Measurements from ENCODE around the gene C1orf141. TPM values are rescaled to one million over a fixed set of nuclear protein-coding genes. Genes with fewer than 3 reads are reported as not detected.
"Not testable (repeated sequence)": the region's sequence is repeated elsewhere in the genome, so short reads cannot be mapped to it uniquely, and the experiment has no call there.

The C1orf141 gene
- total RNA-seq, 1 donor from 2014 or later: not detected

DNA sequence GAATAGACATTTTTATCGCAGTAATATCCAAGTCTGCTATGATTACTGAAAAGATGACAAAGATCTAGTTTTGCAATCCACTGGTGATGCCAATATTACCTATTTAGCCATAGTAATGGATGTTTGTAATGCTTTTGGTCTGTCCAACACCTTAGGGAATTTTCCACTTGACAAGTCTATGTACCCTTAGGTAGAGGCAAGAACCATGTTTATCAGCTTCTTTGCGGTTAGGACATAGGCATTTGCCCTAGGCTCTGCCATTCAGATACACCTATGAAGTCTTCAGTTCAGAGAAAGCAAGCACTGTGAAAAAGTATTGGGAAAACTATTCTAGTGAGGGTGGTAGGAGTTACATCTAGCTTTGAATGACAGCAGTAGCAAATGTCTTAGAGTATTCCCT lies 40.6 kb downstream of the C1orf141 start:
- intact Hi-C loops (cut with micrococcal nuclease): no loop called here

DNA sequence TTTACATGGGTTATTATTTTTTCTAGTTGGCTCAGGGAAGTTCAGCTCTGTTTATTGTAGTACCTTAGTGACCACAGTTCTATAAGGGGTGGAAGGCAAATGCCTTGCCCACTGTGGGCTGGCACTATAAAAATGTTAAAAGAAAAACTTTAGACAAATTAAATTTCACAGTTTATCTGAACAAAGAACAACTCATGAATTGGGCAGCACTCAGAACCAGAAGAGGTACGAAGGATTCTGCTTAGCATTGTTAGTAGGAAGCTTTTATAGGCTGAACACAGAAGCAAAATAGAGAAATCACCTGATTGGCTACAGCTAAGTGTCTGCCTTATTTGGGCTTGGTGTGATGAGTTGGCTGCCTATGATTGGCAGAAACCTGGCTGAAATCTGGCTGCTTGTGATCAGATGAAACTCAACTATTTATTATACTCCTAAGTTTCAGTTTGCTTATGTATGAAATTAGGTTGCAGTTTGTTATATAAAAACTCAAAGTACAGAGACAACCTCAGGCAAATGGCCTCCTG lies 45.0 kb downstream of the C1orf141 start:
- intact Hi-C loops (cut with micrococcal nuclease): no loop called here

DNA sequence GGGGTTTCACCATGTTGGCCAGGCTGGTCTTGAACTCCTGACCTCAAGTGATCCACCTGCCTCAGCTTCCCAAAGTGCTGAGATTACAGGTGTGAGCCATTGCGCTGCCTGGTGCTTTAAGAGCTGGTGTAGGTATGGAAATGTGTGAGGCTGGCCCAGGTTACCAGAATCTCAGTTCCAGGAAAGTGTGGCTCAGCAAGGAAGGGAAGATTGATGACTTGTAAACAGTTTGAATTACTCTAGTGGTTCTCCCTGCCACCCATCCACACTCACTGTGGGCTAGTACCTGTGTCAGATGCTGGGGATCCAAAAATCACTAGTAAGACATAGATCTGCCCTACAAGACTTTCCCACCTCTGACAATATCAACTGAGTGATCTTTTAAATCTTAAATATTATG lies 46.3 kb downstream of the C1orf141 start:
- intact Hi-C loops (cut with micrococcal nuclease): no loop called here

DNA sequence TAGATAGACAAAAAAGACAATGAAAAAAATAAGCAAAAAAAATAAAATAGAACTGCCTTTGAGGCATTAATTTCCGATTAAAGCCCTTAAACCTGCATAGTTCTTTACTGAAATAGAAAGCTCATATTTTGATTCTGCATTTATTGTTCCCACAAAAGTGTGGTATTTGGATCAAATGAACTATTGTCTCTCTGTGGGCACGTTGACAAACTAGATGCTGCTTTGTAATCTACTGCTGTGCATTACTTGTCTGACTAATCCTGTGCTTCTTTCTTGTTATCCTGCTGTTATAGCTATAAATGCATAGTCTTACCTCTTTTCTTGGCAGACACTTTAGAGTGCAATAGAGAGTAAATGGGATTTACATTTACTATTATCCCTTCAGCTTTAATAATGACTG lies 49.4 kb downstream of the C1orf141 start:
- intact Hi-C loops (cut with micrococcal nuclease): no loop called here

DNA sequence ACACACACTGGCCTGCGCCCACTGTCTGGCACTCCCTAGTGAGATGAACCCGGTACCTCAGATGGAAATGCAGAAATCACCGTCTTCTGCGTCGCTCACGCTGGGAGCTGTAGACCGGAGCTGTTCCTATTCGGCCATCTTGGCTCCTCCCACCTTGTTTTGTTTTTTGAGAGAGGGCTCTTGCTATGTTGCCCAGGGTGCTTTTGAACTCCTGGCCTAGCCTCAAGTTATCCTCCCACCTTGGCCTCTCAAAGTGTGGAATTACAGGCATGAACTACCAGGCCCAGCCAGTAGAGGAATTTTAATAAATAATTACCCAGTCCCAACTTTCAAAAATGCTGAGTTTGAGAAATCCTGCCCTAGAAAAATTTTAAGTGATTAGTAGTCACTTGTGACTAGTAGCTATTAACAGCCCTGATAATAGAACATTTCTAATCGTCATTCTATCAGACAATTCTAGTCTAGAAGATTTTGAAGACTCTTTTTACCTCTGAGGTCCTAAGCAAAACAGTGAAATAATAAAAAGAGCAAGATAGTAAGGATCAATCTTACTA lies 49.9 kb downstream of the C1orf141 start:
- intact Hi-C loops (cut with micrococcal nuclease): no loop called here

DNA sequence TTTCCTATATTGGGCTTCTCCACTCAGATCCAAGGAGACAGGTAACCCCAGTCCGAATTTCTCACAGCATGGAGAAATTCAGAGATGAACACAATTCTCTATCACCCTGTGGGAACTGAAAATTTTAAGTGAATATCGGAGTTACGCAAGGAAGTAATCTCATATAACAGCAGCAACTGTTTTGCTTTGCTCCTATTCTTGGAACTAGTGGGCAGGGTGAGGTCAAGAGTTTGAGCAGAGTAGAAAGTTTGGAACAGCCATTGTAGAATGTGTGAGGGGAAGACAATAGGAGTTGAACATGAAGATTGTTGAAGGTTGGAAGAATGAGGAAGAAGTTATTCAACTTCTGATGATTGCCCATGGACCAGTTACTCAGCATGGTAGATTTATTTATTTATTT lies 56.5 kb downstream of the C1orf141 start:
- intact Hi-C loops (cut with micrococcal nuclease): no loop called here

DNA sequence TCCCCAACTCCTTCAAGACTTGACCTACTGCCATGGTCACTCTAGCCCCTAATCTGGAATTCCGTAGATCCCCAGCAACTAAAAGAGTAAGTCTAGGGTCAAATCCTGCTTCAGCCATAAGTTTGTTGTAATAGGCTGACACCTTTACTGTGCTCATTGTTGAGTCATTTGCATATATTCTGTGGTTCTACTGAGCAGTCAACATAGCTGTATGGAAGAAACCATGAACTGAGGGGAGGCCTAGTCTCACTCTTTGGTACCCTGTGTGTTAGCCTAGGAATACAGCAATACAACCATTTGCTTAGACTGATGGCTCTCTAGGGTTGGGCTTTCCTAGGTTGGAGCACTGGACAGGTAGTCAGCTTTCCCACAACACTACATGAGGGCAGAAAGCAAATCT lies 57.2 kb downstream of the C1orf141 start:
- intact Hi-C loops (cut with micrococcal nuclease): no loop called here

DNA sequence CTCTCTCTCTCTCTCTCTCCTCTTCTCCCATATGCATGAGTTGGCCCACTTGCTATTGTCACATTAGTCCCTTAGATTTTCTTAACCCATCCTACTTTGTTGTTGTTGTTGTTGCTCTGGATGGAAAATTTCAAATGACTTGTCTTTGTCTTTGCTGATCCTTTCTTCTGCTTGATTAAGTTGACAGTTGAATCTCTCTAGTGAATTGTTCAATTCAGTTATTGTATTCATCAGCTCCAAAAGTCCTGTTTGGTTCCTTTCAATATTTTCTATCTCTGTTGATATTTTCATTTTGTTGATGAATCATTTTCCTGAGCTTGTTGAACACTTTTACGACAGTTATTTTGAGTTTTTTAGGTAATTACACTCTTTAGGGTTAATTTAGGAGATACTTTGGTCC lies 62.0 kb downstream of the C1orf141 start:
- intact Hi-C loops (cut with micrococcal nuclease): no loop called here

DNA sequence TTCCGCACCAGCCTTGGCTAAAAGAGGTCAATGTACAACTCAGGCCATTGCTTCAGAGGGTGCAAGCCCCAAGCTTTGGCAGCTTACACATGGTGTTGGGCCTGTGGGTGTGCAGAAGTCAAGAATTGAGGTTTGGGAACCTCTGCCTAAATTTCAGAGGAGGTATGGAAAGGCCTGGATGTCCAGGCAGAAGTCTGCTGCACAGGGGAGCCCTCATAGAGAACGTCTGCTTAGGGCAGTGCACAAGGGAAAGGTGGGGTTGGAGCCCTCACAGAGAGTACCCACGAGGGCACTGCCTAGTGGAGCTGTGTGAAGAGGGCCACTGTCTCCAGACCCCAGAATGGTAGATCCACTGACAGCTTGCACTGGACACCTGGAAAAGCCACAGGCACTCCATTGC lies 67.1 kb downstream of the C1orf141 start:
- intact Hi-C loops (cut with micrococcal nuclease): not testable (repeated sequence)

DNA sequence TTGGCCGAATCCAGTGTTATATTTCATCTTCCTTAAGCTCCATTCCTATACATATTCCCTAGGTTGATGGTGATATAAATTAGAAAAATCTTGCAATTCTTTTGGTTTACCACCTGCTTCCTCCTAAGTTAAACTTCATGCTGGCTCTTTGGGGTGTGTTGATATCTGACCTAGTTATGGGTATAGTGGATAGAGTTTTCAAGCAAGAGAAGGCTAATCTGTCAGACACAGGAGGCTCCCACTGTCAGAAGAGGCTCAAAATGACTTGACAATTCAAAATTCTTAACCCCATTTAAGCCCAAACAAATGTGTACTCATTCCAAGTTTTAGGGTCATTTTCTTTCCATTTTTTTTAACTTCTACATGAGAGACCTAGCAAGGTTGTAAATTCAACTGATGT lies 72.4 kb downstream of the C1orf141 start:
- intact Hi-C loops (cut with micrococcal nuclease): no loop called here

DNA sequence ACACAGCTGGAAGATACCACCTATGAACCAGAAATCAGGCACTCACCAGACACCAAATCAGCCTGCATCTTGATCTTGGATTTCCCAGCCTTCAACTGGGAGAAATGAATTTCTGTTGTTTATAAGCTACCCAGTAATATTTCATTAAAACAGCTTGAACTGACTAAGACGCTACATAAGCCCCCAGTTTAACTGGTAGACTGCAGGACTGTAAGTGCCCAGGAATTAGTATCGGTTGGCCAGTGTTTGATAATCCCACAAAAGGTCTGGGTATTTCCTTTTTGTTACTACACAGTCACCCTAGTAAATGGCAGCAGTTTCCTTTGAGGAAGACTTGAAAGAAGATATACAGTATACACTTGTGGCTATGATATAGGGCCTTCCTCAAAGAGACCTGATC lies 73.5 kb downstream of the C1orf141 start:
- intact Hi-C loops (cut with micrococcal nuclease): no loop called here

DNA sequence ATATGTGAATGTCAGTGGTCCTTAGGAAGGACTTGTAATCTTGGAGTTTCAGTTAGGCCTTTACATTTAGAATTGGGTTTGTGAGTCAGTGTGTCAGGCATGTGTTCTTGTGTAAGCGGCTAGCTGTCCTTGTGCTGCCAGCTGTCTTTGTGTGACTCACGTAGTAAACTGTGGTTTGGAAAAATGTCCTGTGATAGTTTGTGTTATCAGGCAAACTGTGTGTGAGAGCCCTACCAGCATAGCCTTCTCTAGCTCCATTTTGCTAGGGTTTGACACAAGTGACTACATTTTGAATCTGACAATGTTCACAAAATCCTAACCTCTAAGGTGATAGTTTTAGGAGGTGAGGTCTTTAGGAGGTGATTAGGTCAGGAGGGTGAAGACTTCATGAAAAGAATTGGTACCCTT lies 74.0 kb downstream of the C1orf141 start:
- intact Hi-C loops (cut with micrococcal nuclease): no loop called here

DNA sequence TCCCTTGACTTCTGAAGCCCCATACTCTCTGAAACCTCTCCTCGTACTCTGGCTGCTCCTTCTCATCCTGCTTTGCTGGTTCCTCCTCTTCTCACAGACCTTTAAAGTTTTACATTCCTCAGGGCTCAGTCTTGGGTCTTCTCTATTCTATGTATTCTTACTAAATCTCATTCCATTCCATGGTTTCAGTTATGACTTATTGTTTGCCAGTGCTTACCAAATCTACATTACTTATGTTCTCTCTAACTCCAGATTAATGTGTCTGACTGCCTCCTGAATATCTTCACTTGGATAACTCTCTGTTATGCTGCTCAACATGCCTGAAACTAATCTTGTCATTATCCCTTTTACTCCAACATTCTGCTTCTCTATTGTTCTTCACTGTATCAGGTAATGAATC lies 75.4 kb downstream of the C1orf141 start:
- intact Hi-C loops (cut with micrococcal nuclease): no loop called here

DNA sequence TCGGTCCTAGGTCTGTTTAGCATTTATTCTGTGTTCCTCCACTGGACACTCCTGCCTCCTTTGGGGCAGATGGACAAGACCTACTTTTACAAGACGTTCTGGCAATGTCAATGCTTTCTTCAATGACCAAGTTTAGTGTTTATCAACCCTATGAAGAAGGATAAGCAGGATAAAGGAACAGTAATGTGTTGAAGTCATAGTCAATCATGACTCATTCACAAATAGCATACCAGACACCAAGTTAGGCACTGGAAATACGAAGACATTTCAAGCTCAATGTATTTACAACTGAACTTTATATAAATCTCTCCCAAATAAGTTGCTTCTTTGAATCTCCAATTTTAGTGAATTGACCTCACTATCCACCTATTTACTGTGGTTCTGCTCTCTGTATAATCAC lies 76.0 kb downstream of the C1orf141 start:
- intact Hi-C loops (cut with micrococcal nuclease): no loop called here

DNA sequence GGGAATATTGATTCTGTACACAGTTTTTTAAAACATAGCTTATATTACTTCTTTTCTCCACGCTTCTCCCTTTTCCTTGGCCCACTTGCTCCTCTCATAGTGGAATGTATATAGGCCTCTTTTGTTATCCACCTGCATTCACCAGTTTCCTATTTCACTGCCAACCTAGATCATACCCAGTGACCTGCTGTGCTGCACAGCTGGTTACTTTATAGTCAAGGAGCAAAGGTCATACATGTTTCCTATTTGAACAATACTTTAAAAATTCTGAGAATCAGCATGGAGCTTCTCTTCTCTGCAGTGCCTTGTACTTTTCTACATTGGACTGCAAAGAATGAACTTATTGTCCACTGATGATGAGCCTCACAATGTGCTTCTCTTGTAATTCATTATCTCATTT lies 76.5 kb downstream of the C1orf141 start:
- intact Hi-C loops (cut with micrococcal nuclease): no loop called here

DNA sequence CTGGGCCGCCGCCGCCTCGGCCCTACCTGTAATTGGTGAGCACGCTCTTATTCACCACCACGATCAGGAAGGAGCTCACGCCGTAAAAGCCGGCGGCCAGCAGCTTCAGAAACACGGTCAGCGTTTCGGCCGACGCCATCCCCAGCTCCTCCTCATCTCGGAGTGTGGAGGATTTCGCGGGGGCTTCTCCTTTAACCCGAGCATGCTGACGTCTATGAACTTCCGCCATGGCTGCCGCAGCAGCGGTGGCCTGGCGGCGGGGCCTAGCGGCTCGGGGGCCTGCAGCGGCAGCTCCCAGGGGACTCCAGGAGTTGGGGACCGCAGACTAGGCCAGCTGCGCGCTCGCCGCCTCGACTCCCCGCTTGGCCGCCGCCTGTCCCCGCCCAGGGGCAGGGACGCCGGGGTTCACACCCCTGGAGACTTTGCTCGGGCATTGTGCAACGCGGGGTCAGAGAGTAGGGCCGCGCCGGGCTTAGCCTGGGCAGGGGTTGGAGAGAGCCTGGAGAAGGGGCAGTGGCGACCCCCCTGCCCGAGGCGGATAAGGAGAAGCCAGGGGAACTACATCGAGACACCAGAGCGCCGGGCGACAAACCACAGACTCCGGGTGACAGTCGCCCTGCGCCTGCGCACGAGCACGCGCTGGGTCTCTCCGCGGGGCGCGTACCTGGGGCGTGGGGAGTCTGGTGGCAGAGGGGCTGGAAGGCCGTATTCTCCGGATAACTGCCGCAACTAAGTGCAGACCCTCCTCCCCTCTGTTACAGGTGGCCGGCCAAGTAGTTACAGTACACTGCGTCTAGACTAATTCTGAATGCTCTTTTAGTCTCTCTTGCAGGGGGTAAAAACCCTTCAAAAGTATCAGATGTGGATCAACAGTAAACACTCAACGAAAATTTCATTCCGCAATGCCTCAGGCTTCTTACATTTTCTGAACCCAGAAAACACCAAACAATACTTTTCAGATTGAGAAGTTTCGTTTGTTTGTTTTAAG lies 80.7 kb downstream of the C1orf141 start, which contains the start of gene SLC35D1:
SLC35D1 (minus strand) TSS at position 364 of the 988 bp plus-strand sequence; CDS start at position 229, 135 bp downstream.
- intact Hi-C loops (cut with micrococcal nuclease): loop anchor here (1.0 to 5.0 kb wide), 10 partner anchors 58 to 633 kb away; partner anchors contain the start of genes IL12RB2 and SERBP1

DNA sequence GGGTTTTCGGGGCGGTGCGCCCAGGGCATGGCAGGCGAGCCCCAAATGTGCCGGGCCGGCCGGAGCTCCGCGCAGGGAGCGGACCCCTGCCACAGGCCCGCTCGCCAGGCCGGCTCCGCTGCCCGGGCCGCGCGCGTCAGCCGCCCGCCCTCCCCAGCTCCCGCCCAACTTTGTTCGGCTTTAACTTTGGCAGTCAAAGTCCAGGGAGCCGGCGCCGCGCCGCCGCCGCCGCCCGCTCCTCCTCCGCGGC lies 81.3 kb downstream of the C1orf141 start:
- intact Hi-C loops (cut with micrococcal nuclease): loop anchor here (1.0 to 5.0 kb wide), 7 partner anchors 94 to 633 kb away; partner anchors contain the start of gene IL12RB2

DNA sequence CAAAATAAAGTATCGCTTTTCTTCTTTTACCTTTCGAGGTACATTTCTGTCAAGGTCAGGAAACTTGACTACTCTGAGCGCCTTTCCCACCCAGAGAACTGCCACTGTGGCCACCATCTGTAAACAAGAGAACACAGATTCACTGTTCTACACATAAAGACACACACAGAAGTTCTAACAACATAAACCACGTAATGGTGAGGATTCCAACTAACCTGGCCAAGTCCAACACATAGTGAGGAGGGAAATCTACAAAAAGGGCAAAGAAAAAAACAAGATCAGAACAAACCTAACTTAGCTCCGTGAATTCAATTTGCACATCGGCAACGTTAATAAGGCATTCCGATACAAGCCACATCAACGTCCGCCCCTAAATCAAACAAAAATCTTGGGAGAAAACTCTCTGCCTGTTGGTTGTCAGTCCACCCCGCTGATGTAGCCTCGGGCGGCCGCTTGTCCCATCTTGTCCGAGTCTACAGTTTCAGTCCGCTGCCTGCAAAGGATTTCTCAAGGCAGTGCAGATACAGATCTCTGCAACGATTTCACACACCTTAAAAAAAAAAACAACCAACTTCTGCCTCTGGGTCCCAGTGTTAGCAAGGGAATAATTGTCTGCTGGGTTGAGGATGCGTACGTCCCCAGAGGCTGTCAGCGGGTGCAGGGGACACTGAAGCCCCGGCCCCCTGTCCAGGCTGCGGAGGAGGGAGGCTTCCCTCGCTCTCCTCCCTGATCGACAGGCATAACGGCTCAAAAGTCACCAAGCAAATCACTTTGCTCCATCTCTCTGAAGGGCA lies 81.8 kb downstream of the C1orf141 start:
- intact Hi-C loops (cut with micrococcal nuclease): loop anchor here (1.0 to 5.0 kb wide), 7 partner anchors 94 to 634 kb away; partner anchors contain the start of gene IL12RB2

DNA sequence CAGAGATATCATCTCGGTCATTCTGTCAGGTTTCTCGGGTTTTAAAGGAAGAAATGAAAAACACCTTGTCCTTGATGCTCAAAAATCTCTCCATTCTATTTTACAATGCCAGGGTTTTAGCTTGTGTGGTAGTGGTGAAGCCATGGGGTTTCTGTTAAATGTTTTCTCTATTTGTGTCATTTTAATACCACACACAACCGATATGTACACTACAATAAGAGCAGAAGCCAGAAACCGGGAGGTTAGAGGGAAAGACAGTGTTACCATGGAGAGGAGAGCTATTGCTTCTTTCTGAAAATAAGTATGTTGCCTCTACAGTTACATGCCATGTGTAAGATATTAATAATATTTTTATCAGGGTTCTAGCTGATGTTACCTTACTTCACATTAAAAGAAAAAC lies 83.6 kb downstream of the C1orf141 start:
- intact Hi-C loops (cut with micrococcal nuclease): loop anchor here (5.0 kb wide), 4 partner anchors 96 to 451 kb away; partner anchors contain the start of gene IL12RB2

DNA sequence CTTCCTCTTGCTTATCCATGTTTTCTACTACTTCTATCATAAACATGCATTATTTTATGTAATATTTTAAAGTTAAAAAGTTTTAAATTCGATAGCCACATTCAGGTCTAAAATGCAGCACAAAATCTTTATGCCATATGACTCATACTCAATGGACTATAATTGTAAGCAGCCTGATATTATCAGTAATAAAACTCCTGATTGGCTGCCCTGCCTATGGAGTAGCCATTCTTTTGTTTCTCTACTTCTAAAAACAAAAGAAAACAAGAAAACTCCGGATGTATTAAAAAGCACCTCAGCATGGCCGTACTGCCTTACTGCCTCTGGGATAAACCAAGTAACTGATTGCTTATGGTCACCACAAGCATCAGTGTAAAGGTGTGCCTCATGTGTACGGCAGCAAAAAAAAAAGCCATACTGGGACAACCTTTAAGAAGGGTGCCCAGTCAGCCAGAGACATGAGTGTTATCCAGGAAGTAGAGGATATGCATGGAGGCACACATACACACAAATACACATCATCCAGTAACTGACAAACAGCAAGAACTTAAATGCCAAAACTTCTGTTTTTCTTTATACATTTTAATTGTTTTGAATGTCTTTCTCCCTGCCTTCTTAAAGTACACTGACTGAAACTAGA lies 90.0 kb downstream of the C1orf141 start:
- intact Hi-C loops (cut with micrococcal nuclease): no loop called here

DNA sequence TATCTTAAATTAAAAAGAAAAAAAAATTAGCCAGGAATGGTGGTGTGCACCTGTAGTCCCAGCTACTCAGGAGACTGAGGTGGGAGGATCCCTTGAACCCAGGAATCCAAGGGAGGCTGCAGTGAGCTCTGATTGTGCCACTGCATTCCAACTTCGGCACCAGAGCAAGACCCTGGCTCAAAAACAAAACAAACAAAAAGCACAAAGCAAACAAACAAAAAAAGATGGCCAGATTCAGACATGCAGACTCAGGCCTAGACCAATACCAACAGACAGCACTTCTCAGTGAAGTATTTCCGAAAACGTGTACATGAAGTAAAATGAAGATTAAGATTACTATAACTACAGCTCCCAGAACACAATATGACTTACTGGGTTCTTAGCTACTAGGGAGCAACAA lies 91.4 kb downstream of the C1orf141 start:
- intact Hi-C loops (cut with micrococcal nuclease): no loop called here
